ENCODE results near the gene LILRB2. TPM values are rescaled to one million over a fixed set of nuclear protein-coding genes. Genes with fewer than 3 reads are reported as not detected.

The LILRB2 gene
- total and polyA plus RNA-seq, 2 donors (not counting 3 experiments of a cell fraction or from before 2014, with no cell fraction given): not detected

DNA sequence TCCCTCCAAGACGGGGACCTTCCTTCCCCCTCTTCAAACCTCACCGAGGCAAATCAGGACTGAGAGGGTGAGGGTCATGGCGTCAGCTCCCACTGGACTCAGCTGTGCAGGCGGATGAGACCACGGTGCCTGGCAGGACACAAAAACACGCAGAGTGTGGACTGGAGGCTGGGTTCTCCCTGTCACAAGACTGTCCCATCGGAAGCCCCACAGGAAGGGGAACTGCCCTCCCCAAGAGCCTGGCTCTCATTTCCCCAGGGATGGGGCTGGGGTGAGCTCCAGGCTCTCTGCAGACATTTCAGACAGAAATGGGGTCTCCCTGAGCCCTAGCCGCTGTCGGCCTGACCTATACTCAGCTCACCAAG is 23.8 kb downstream of the LILRB2 start, which contains the start of gene LILRB5:
TSS of gene LILRB5 (minus strand) at position 158 of the 365 bp plus-strand sequence. CDS start at position 78, 80 bp downstream.
- Histone ChIP-seq H3K79me2 (ENCODE audit: control insufficient read depth, insufficient read depth, low read length) (no peaks in the 10 kb centered on the region), H3K4me2 (ENCODE audit: insufficient read depth, low read length) (no peak within 1 kb of the TSS), H4K20me1 (replicated peaks; ENCODE audit: control insufficient read depth, extremely low read depth, insufficient read depth, low read length) (no peaks in the 10 kb centered on the region), H3K9me3 (replicated peaks; ENCODE audit: control insufficient read depth, insufficient read depth, low read length) (no peaks in the 10 kb centered on the region), H3K27me3 (ENCODE audit: control insufficient read depth in 2 of 2, insufficient read depth in 2 of 2, low read length in 2 of 2) (peaks cover 0 to 3% of the 10 kb centered on the region in 2 experiments), H3K27ac (ENCODE audit: insufficient read depth, low read depth, low read length) (no peak within 1 kb of the TSS), H3K9ac (replicated peaks; ENCODE audit: extremely low read depth, insufficient read depth, low read length) (no peak within 1 kb of the TSS), H3K4me3 (replicated peaks in 1 of 3; ENCODE audit: insufficient read depth in 1 of 3, low read depth in 1 of 3, low read length in 3 of 3) (no peak within 1 kb of the TSS), H3K9me1 (replicated peaks; ENCODE audit: control insufficient read depth, extremely low read depth, insufficient read depth, low read length) (no peaks in the 10 kb centered on the region), H2AFZ (ENCODE audit: low read depth, low read length) (no peak within 1 kb of the TSS), H3K4me1 (ENCODE audit: control insufficient read depth, extremely low read depth, insufficient read depth, low read length) (no peaks in the 10 kb centered on the region), H3K36me3 (ENCODE audit: control insufficient read depth in 2 of 2, extremely low read depth in 1 of 2, insufficient read depth in 2 of 2, low read length in 2 of 2) (no peaks in the 10 kb centered on the region)
- dilution Hi-C loops (cut with MboI; ENCODE audit: extremely low pct_ligation_motif_present, low sequenced_read_pairs) (no loop called here), intact Hi-C loops (cut with micrococcal nuclease) (no loop called here)
- no peak for DNase-seq (ENCODE audit: low read depth, low spot score)
- no peak for TF ChIP-seq POLR2A (IDR thresholded peaks at IDR 0.05; ENCODE audit: low read depth, low read length)
- TF ChIP-seq JUN (IDR thresholded peaks at IDR 0.05; ENCODE audit: borderline replicate concordance, insufficient read depth, insufficient read length, low read depth): no peak
- no peak for TF ChIP-seq EZH2 (IDR thresholded peaks at IDR 0.05; ENCODE audit: borderline replicate concordance, low read depth, low read length, severe bottlenecking)
- no peak for TF ChIP-seq MYC (IDR thresholded peaks at IDR 0.05; ENCODE audit: low read depth, low read length)
- no peak for TF ChIP-seq POLR2AphosphoS5 (IDR thresholded peaks at IDR 0.05; ENCODE audit: insufficient read depth, low read depth, low read length)
- no peak for TF ChIP-seq FOS (IDR thresholded peaks at IDR 0.05; ENCODE audit: borderline replicate concordance, insufficient read depth, low read length)
- TF ChIP-seq GATA2 (IDR thresholded peaks at IDR 0.05; ENCODE audit: insufficient read depth, insufficient read length, low read depth, low read length): no peak
- TF ChIP-seq, protein P1, sequence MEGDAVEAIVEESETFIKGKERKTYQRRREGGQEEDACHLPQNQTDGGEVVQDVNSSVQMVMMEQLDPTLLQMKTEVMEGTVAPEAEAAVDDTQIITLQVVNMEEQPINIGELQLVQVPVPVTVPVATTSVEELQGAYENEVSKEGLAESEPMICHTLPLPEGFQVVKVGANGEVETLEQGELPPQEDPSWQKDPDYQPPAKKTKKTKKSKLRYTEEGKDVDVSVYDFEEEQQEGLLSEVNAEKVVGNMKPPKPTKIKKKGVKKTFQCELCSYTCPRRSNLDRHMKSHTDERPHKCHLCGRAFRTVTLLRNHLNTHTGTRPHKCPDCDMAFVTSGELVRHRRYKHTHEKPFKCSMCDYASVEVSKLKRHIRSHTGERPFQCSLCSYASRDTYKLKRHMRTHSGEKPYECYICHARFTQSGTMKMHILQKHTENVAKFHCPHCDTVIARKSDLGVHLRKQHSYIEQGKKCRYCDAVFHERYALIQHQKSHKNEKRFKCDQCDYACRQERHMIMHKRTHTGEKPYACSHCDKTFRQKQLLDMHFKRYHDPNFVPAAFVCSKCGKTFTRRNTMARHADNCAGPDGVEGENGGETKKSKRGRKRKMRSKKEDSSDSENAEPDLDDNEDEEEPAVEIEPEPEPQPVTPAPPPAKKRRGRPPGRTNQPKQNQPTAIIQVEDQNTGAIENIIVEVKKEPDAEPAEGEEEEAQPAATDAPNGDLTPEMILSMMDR (IDR thresholded peaks at IDR 0.05; ENCODE audit: extremely low read depth in 1 of 2, insufficient read depth in 1 of 2, low read depth in 1 of 2, low read length in 2 of 2): no peak
- TF ChIP-seq, protein P2, sequence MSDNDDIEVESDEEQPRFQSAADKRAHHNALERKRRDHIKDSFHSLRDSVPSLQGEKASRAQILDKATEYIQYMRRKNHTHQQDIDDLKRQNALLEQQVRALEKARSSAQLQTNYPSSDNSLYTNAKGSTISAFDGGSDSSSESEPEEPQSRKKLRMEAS (IDR thresholded peaks at IDR 0.05; ENCODE audit: insufficient read depth, insufficient read length): no peak
- ChIA-PET CTCF (interaction anchor here (0.5 to 2.8 kb wide), 3 partner anchors 9 to 167 kb away, joined by 3 to 33 read pairs (median 3); no protein-coding TSS in a partner anchor), POLR2A (interaction anchor here (1.4 kb wide), 1 partner anchor 9 kb away, joined by 3 read pairs; no protein-coding TSS in a partner anchor)
- no peak for FAIRE-seq
- no TSS peak for BruUV-seq (replicated peaks)

All from endothelial cell of umbilical vein (primary cell).